AG10803 (cell line): ENCODE data around the gene RAD51B.
A peak's percentile ranks its signal among the peaks of the same experiment; 100 is the strongest.

Experiments
- DNase-seq: peaks from one replicate; pipeline ENCODE4 v3.0.0; 2010; ENCODE audit warnings: low read depth
- H3K4me3 ChIP-seq: 2 replicates; pipeline ENCODE4 v1.5.1; 2011; ENCODE audit warnings: mild to moderate bottlenecking, low read length, control low read depth
- TF ChIP-seq, protein P1 (sequence below): conservative IDR thresholded peaks from 2 replicates; pipeline ENCODE4 v1.5.1; 2011; ENCODE audit warnings: mild to moderate bottlenecking, low read length, control low read depth, inconsistent platforms

RAD51B gene

DNA sequence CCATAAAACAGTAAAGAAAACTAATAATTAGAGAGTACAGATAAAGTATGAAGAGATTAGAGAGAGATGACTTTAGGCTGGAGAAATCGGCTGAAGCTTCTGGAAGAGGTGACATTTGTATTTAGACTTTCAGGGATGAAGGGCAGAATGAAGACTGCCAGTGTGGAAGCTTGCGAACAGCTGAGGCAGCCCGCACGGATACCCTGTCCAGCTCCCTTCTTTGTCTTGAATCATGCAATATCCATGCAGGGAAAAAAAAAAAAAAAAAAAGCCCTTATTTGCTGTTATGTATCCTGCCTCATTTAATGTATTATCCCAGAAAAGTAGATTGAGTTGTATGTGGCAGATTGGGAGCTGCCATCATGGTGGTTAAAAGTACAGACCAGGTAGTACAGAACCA is 641.5 kb downstream of the RAD51B start:
- DNase-seq: no peak
- no peak overlapping the region for H3K4me3 ChIP-seq
- TF ChIP-seq, protein P1, sequence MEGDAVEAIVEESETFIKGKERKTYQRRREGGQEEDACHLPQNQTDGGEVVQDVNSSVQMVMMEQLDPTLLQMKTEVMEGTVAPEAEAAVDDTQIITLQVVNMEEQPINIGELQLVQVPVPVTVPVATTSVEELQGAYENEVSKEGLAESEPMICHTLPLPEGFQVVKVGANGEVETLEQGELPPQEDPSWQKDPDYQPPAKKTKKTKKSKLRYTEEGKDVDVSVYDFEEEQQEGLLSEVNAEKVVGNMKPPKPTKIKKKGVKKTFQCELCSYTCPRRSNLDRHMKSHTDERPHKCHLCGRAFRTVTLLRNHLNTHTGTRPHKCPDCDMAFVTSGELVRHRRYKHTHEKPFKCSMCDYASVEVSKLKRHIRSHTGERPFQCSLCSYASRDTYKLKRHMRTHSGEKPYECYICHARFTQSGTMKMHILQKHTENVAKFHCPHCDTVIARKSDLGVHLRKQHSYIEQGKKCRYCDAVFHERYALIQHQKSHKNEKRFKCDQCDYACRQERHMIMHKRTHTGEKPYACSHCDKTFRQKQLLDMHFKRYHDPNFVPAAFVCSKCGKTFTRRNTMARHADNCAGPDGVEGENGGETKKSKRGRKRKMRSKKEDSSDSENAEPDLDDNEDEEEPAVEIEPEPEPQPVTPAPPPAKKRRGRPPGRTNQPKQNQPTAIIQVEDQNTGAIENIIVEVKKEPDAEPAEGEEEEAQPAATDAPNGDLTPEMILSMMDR: no peak

DNA sequence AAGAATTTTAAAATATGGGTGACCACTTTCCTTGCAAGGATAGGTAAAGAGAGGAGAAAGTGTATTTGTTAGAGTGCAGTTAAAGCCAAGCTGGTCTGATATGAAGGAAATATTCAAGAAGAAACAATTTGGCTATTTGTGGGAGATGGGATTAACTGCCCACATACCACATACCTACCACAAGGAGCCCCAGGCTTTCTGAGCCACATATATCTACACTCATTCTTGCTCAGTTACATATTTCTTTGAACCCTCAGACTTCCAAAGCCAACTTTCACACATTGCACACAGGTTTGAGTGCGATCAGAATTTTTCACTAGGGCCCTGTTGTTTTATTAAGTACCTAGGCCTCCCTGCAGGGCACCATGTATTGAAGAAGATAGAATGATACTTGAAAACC is 643.1 kb downstream of the RAD51B start:
- TF ChIP-seq, protein P1: peak; percentile 46
- no peak overlapping the region for H3K4me3 ChIP-seq
- DNase-seq: peak; percentile 55

DNA sequence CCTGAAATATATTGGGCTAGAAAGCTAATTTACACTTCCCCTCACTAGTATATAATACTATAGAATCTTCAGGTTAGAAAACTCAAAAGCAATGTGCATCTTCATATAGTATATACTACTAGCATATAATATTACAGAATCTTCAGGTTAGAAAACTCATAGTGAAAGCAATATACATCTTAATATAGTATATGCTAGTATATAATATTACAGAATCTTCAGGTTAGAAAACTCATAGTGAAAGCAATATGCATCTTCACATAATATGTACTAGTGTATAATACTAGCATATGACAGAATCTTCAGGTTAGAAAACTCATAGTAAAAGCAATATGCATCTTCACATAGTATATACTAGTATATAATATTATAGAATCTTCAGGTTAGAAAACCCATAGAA is 643.7 kb downstream of the RAD51B start:
- TF ChIP-seq, protein P1: no peak
- DNase-seq: no peak
- no peak overlapping the region for H3K4me3 ChIP-seq

DNA sequence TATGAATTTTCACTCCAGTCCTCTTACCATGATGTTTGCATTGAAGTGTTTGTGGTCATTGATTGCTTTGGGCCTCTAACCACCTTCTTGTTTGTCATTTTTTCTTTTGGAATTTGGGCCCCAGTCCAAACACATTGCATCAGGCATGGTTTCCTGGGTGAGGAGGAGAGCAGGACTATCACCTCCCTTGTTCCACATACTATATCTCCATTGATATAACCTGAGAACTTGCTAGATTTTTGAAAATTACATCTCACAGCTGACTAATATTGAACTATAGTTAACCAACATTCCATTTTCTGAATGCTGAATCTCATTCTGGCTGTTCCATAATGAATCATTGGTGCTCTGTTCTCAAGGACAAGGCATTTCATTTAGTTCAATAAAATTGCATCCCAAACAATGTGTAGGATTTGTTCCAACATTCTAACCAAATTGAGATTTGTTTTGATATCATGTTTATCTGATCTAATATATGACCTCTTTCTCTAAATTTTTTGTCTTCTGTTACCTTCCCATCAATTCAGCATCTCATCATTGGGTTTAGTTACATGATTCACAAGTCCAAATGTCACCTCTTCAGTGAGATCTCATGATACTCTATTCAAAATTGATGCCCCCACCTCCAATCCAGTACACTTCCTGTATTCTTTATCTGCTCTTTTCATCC is 644.3 kb downstream of the RAD51B start:
- DNase-seq: no peak
- H3K4me3 ChIP-seq: no peak overlapping the region
- TF ChIP-seq, protein P1: no peak

DNA sequence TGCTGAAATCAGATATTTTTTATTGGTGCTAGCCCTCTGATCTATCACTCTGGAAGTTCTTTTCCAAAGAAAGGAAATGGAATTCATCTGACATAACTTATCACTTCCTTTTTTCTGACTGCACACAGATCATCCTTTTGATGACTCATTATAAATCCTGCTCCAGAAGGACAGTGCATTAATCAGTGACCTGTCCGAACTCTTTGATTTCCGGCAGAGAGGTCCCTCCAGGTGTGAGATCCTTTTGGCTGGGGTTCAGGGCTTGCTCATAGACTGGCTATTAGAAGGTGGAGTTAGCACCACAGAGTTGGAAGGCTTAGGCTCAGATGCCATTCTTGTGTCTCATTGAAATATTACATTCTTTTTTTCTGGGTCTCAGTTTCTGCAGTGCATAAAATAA is 645.1 kb downstream of the RAD51B start:
- DNase-seq: peak; percentile 55
- TF ChIP-seq, protein P1: no peak
- H3K4me3 ChIP-seq: no peak overlapping the region

DNA sequence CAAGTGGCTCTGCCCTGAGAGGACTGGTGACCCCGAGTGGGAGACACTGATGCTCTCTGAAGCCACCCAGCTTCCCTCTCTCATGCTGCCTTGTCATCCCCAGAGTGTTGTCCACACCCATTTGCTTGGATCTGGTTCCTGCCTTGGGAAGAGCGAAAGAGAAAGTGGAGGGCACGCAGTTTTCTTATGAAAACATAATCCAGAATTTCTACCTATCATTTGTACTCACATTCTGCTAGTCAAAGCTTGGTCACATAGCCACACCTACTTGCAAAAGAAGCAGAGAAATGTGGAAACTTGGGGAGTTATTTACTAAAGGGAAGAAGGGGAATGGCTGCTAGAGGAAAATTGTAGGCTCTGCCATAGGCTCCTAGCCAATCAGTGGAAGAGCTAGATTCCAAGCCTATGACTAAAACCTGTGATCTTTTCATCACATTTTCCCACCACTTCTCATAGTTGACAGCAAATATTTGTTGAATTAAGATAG is 647.0 kb downstream of the RAD51B start:
- H3K4me3 ChIP-seq: peak overlapping the region; percentile 40
- peak; percentile 97 for DNase-seq
- TF ChIP-seq, protein P1: no peak

DNA sequence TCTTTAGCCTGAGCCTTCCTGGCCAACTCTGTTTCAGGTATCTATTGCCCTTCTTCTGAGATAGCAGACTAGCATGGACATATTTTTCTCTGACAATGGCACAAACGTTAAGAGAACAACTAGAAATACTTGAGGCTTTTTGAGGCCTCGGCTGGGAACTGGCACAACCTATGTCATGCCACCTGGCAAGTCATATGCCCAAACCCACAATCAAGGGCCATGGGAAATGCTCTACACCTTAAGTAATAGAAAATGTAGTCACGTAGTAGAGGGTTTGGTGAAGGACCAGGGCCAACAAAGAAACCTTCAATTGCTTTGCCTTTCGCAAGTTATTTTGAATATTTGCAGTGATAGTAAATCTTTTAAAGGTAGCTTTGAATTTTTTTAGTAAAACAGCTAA is 647.8 kb downstream of the RAD51B start:
- DNase-seq: no peak
- no peak overlapping the region for H3K4me3 ChIP-seq
- TF ChIP-seq, protein P1: no peak
